Central memory CD8-positive, alpha-beta T cell (primary cell): Measurements from ENCODE around the gene PCDH18.

Experiments used
- ATAC-seq: fragments of 150-1000 bp; cut with Tn5 transposase; replicated peaks from 2 replicates; pipeline ENCODE4 v1.10.0; 2022; ENCODE audit warnings: mild to moderate bottlenecking, moderate FRiP score, moderate number of reproducible peaks; ENCODE audit not compliant: poor library complexity, severe bottlenecking; ENCODE audit errors: extremely low read depth
- DNase-seq, 2 donors: peaks; one replicate each; pipeline ENCODE4 v3.0.0; 2021; ENCODE audit warnings: low spot score in 2 of 2
- H3K27ac Mint-ChIP-seq: one replicate; pipeline ENCODE4 v1.8.0; 2022; ENCODE audit warnings: low read depth, mild to moderate bottlenecking, moderate library complexity, mixed read lengths
- H3K27me3 Mint-ChIP-seq: one replicate; pipeline ENCODE4 v1.8.0; 2022; ENCODE audit warnings: mixed read lengths
- H3K36me3 Mint-ChIP-seq: one replicate; pipeline ENCODE4 v1.8.0; 2022; ENCODE audit warnings: mild to moderate bottlenecking, moderate library complexity, mixed read lengths; ENCODE audit not compliant: insufficient read depth
- H3K4me1 Mint-ChIP-seq: one replicate; pipeline ENCODE4 v1.8.0; 2022; ENCODE audit warnings: mixed read lengths
- H3K4me3 Mint-ChIP-seq: one replicate; pipeline ENCODE4 v1.8.0; 2022; ENCODE audit warnings: mild to moderate bottlenecking, moderate library complexity, mixed read lengths
- H3K9me3 Mint-ChIP-seq: one replicate; pipeline ENCODE4 v1.8.0; 2022; ENCODE audit warnings: mixed read lengths

PCDH18 gene

DNA sequence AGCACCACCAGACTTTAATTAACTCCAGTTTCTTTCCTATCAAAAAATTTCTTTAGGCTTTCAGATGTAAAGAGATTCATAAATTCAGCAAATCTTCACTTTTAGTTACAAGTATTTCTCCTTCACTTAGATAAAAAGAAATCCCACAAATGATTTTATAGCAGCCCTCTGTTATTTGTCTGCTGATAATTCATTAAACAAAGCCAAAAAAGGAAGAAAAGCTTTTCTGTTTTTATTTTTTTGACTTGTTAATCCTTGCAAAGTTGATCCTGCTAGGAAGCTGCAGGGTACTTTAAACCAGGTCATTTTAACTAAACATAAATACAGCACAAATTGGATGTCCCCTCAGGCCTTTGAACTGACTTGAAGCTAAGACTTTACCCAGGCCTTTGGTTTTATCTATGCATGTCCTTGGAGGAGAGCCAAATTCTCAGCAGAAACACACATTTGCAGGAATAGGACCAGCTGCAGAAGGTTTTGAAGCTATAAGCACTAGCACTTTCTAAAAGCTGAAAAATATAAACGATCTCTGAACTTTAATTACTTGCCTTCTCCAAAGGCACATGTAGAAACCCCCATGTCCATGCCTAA lies 57.5 kb downstream of the PCDH18 start:
- H3K36me3 Mint-ChIP-seq = no peaks in the 10 kb centered on the region
- peaks cover 18% of the 10 kb centered on the region for H3K9me3 Mint-ChIP-seq
- H3K4me3 Mint-ChIP-seq = no peak overlapping the region
- DNase-seq (no peak), ATAC-seq (no peak)
- no peaks in the 10 kb centered on the region for H3K27me3 Mint-ChIP-seq
- H3K27ac Mint-ChIP-seq = no peak overlapping the region
- H3K4me1 Mint-ChIP-seq = no peaks in the 10 kb centered on the region

DNA sequence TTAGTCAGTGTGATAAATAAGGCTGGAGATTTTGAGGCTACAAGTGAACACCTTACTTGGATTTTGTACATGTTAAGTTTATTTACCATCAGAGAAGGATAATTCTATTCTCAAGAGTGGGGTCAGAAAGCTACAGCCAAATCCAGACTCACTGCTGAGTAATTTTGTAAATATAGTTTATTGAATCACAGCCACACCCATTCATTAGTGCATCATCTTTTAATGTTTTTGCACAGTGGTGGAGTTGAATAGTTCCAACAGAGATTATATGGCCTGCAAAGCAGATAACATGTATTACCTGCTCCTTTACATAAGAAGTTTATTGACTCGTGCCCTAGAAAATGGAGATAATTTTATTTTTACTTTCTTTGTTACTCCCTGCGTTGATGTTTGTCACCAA lies 60.4 kb downstream of the PCDH18 start:
- H3K4me1 Mint-ChIP-seq = no peaks in the 10 kb centered on the region
- H3K4me3 Mint-ChIP-seq = no peak overlapping the region
- DNase-seq (no peak), ATAC-seq (no peak)
- H3K36me3 Mint-ChIP-seq = no peaks in the 10 kb centered on the region
- peaks cover 10% of the 10 kb centered on the region for H3K9me3 Mint-ChIP-seq
- no peak overlapping the region for H3K27ac Mint-ChIP-seq
- H3K27me3 Mint-ChIP-seq = no peaks in the 10 kb centered on the region

DNA sequence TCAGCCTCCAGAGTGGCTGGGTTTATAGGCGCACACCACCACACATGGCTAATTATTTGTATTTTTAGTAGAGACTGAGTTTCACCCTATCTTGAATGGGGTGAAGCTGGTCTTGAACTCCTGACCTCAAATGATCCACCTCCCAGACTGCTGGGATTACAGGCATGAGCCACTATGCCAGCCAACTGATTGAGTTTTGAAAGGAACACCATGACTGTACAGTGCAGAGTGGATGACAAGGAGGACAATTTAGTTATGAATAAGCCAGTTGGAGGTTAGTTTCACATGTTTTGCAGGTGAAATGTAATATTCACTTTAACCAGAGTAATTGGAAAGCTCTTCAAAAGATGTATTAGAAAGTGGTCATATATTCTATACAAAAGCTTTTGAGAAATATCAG lies 60.8 kb downstream of the PCDH18 start:
- H3K4me1 Mint-ChIP-seq = no peaks in the 10 kb centered on the region
- H3K9me3 Mint-ChIP-seq = peaks cover 10% of the 10 kb centered on the region
- no peak overlapping the region for H3K4me3 Mint-ChIP-seq
- ATAC-seq (no peak), DNase-seq (no peak)
- no peaks in the 10 kb centered on the region for H3K36me3 Mint-ChIP-seq
- H3K27me3 Mint-ChIP-seq = no peaks in the 10 kb centered on the region
- no peak overlapping the region for H3K27ac Mint-ChIP-seq

DNA sequence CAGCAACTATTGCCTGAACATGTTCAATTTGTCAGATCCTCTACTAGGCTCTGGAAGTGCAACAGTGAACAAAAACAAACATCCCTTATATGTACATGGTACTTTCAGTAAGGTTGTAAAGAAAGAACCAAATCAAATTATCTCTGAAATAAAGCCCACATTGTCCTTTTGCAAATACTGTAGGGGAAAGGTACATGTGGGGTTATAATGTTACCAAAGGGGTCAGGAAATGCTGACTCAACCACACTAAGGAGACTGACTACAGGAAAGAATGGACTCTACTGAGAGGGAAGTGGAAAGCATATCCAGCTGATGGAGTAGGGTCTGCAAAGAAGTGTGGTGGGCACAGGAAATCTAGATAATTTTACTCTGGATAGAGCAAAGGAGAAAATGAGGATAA lies 61.5 kb downstream of the PCDH18 start:
- no peaks in the 10 kb centered on the region for H3K4me1 Mint-ChIP-seq
- no peaks in the 10 kb centered on the region for H3K27me3 Mint-ChIP-seq
- no peak overlapping the region for H3K27ac Mint-ChIP-seq
- no peak for DNase-seq
- H3K9me3 Mint-ChIP-seq = peaks cover 13% of the 10 kb centered on the region
- H3K4me3 Mint-ChIP-seq = no peak overlapping the region
- no peaks in the 10 kb centered on the region for H3K36me3 Mint-ChIP-seq
- no peak for ATAC-seq
